Mesenchymal stem cell (in vitro differentiated cells and primary cell): ENCODE data around the gene S1PR4.

ENCODE experiments used
- DNase-seq: peaks from one replicate; pipeline ENCODE4 v3.0.0-alpha.2; 2013
- H2AFZ ChIP-seq: one replicate; pipeline ENCODE4 v1.6.1; 2013; ENCODE audit warnings: low read depth, mild to moderate bottlenecking, control low read depth, inconsistent platforms, low read length, moderate library complexity
- H2AK5ac ChIP-seq: 2 replicates; pipeline ENCODE4 v1.6.1; 2013; ENCODE audit warnings: low read length, moderate library complexity, mild to moderate bottlenecking, inconsistent platforms; ENCODE audit not compliant: severe bottlenecking
- H2BK120ac ChIP-seq: one replicate; pipeline ENCODE4 v1.6.1; 2013; ENCODE audit warnings: low read depth, mild to moderate bottlenecking, inconsistent platforms, low read length, moderate library complexity
- H2BK12ac ChIP-seq, 2 experiments: one replicate each; pipeline ENCODE4 v1.6.1; 2013; ENCODE audit warnings: inconsistent platforms in 2 of 2, low read length in 2 of 2, mild to moderate bottlenecking in 2 of 2, moderate library complexity in 2 of 2, control low read depth in 1 of 2
- H2BK15ac ChIP-seq: one replicate; pipeline ENCODE4 v1.6.1; 2013; ENCODE audit warnings: mild to moderate bottlenecking, low read depth, inconsistent platforms; ENCODE audit not compliant: poor library complexity, severe bottlenecking
- H2BK5ac ChIP-seq: 2 replicates; pipeline ENCODE4 v1.6.1; 2013; ENCODE audit warnings: low read depth, mild to moderate bottlenecking, low read length, control low read depth, inconsistent platforms; ENCODE audit not compliant: poor library complexity, severe bottlenecking
- H3K14ac ChIP-seq, 2 experiments: one replicate each; pipeline ENCODE4 v1.6.1; 2013; ENCODE audit warnings: inconsistent platforms in 2 of 2, low read length in 2 of 2, control low read depth in 1 of 2, mild to moderate bottlenecking in 1 of 2, moderate library complexity in 1 of 2
- H3K18ac ChIP-seq, 2 experiments: one replicate each; pipeline ENCODE4 v1.6.1; 2013; ENCODE audit warnings: inconsistent platforms in 2 of 2, low read length in 2 of 2, control low read depth in 1 of 2, low read depth in 1 of 2, mild to moderate bottlenecking in 1 of 2
- H3K23ac ChIP-seq, 2 experiments: one replicate each; pipeline ENCODE4 v1.6.1; 2013; ENCODE audit warnings: inconsistent platforms in 2 of 2, low read length in 2 of 2, mild to moderate bottlenecking in 2 of 2, moderate library complexity in 2 of 2, control low read depth in 1 of 2
- H3K27ac ChIP-seq: 2 replicates; pipeline ENCODE4 v1.5.1; 2013; ENCODE audit warnings: mild to moderate bottlenecking, moderate library complexity, low read length, control low read depth, inconsistent platforms; ENCODE audit not compliant: poor library complexity, severe bottlenecking
- H3K27me3 ChIP-seq, 2 experiments: 2 replicates each; pipeline versions ENCODE4 v1.6.1 to v1.7.0; 2013; ENCODE audit warnings: low read length in 2 of 2, mild to moderate bottlenecking in 2 of 2, moderate library complexity in 2 of 2, control low read depth in 1 of 2, inconsistent platforms in 1 of 2; ENCODE audit not compliant: control insufficient read depth in 1 of 2, insufficient read depth in 1 of 2
- H3K36me3 ChIP-seq, 2 experiments: 2 replicates each; pipeline versions ENCODE4 v1.6.1 to v1.7.0; 2013; ENCODE audit warnings: low read length in 2 of 2, control low read depth in 1 of 2, inconsistent platforms in 1 of 2, low read depth in 1 of 2, mild to moderate bottlenecking in 1 of 2; ENCODE audit not compliant: insufficient read depth in 2 of 2, control insufficient read depth in 1 of 2
- H3K4ac ChIP-seq, 2 experiments: one replicate each; pipeline ENCODE4 v1.6.1; 2013; ENCODE audit warnings: inconsistent platforms in 2 of 2, low read length in 2 of 2, mild to moderate bottlenecking in 2 of 2, moderate library complexity in 2 of 2, control low read depth in 1 of 2, low read depth in 1 of 2
- H3K4me1 ChIP-seq: 2 replicates; pipeline ENCODE4 v1.6.1; 2013; ENCODE audit warnings: low read depth, low read length, control low read depth; ENCODE audit not compliant: control insufficient read depth, insufficient read depth
- H3K4me2 ChIP-seq: 2 replicates; pipeline ENCODE4 v1.6.1; 2013; ENCODE audit warnings: low read length, mild to moderate bottlenecking, inconsistent platforms; ENCODE audit not compliant: poor library complexity, severe bottlenecking
- H3K4me3 ChIP-seq, 2 experiments: 2 replicates each; pipeline versions ENCODE4 v1.5.1 to v1.7.0; 2013; ENCODE audit warnings: low read length in 2 of 2, mild to moderate bottlenecking in 2 of 2, control low read depth in 1 of 2, low read depth in 1 of 2; ENCODE audit not compliant: insufficient read depth in 1 of 2
- H3K79me1 ChIP-seq: replicated peaks from 2 replicates; pipeline ENCODE4 v1.6.1; 2013; ENCODE audit warnings: mild to moderate bottlenecking, control low read depth, low read length, inconsistent platforms; ENCODE audit not compliant: poor library complexity, severe bottlenecking
- H3K9ac ChIP-seq: 2 replicates; pipeline ENCODE4 v1.7.0; 2013; ENCODE audit warnings: mild to moderate bottlenecking, low read length, moderate library complexity
- H3K9me3 ChIP-seq: 2 replicates; pipeline ENCODE4 v1.7.0; 2013; ENCODE audit warnings: mild to moderate bottlenecking, low read length; ENCODE audit not compliant: control insufficient read depth
- H4K8ac ChIP-seq: one replicate; pipeline ENCODE4 v1.6.1; 2013; ENCODE audit warnings: inconsistent platforms, mild to moderate bottlenecking, low read length, moderate library complexity
- H4K91ac ChIP-seq: one replicate; pipeline ENCODE4 v1.6.1; 2013; ENCODE audit warnings: mild to moderate bottlenecking, low read length, inconsistent platforms
- WGBS: methylation state at CpG from one replicate; pipeline ENCODE4 v1.1.7; 2013; ENCODE audit warnings: mixed read lengths; 5-methylcytosine and 5-hydroxymethylcytosine counted together

The S1PR4 gene

GRCh38 chr19:3210347-3211017 is 31.9 kb downstream of the S1PR4 start:
- H3K18ac ChIP-seq = no peak overlapping the region
- no peak overlapping the region for H2BK15ac ChIP-seq
- no peak overlapping the region for H2AK5ac ChIP-seq
- no peak overlapping the region for H3K4ac ChIP-seq
- H2BK5ac ChIP-seq = no peak overlapping the region
- H3K14ac ChIP-seq = no peak overlapping the region
- no peak overlapping the region for H3K27ac ChIP-seq
- 55% methylated on average over 20 of the region's 20 CpGs for WGBS
- no peak overlapping the region for H4K8ac ChIP-seq
- H2BK120ac ChIP-seq = no peak overlapping the region
- H2BK12ac ChIP-seq = no peak overlapping the region
- no peak overlapping the region for H3K4me3 ChIP-seq
- no peaks in the 10 kb centered on the region for H3K27me3 ChIP-seq
- no peak overlapping the region for H3K23ac ChIP-seq
- no peak overlapping the region for H3K9ac ChIP-seq
- peaks cover 4% of the 10 kb centered on the region for H3K4me1 ChIP-seq
- peaks cover 30 to 48% of the 10 kb centered on the region in 2 experiments for H3K36me3 ChIP-seq
- no peaks in the 10 kb centered on the region for H3K9me3 ChIP-seq
- H3K4me2 ChIP-seq = no peak overlapping the region
- peak; percentile 35 for DNase-seq
- peaks cover 3% of the 10 kb centered on the region for H3K79me1 ChIP-seq
- H2AFZ ChIP-seq = no peak overlapping the region
- peak overlapping the region; percentile 40 for H4K91ac ChIP-seq

- Histone ChIP-seq H2BK12ac (no peak overlapping the region), H3K14ac (no peak overlapping the region), H2AFZ (no peak overlapping the region), H3K4me1 (peaks cover 4% of the 10 kb centered on the region), H3K79me1 (peaks cover 3% of the 10 kb centered on the region), H4K91ac (peak overlapping the region; percentile 47), H2BK15ac (peak overlapping the region; percentile 81), H2BK5ac (no peak overlapping the region), H3K27ac (no peak overlapping the region), H3K4me3 (no peak overlapping the region), H2BK120ac (no peak overlapping the region), H3K9ac (no peak overlapping the region), H4K8ac (no peak overlapping the region), H3K27me3 (no peaks in the 10 kb centered on the region), H3K36me3 (peaks cover 26 to 41% of the 10 kb centered on the region in 2 experiments), H3K4ac (no peak overlapping the region), H3K23ac (no peak overlapping the region), H3K4me2 (no peak overlapping the region), H3K9me3 (no peaks in the 10 kb centered on the region), H2AK5ac (no peak overlapping the region), H3K18ac (no peak overlapping the region)
- DNase-seq = no peak
- 78% methylated on average over 12 of the region's 12 CpGs for WGBS
Observed at GRCh38 chr19:3211191-3211590, 32.6 kb downstream of the S1PR4 start.

GRCh38 chr19:3213159-3213558 is 34.6 kb downstream of the S1PR4 start:
- H4K8ac ChIP-seq = no peak overlapping the region
- no peak overlapping the region for H3K4me2 ChIP-seq
- H3K14ac ChIP-seq = no peak overlapping the region
- H2BK12ac ChIP-seq = no peak overlapping the region
- no peak for DNase-seq
- H3K36me3 ChIP-seq = peaks cover 7 to 23% of the 10 kb centered on the region in 2 experiments
- H3K4ac ChIP-seq = no peak overlapping the region
- H3K23ac ChIP-seq = no peak overlapping the region
- WGBS = 91% methylated on average over 7 of the region's 7 CpGs
- H2BK120ac ChIP-seq = no peak overlapping the region
- peaks cover 3% of the 10 kb centered on the region for H3K79me1 ChIP-seq
- H3K9me3 ChIP-seq = no peaks in the 10 kb centered on the region
- no peak overlapping the region for H3K9ac ChIP-seq
- H3K18ac ChIP-seq = no peak overlapping the region
- H4K91ac ChIP-seq = no peak overlapping the region
- H3K4me3 ChIP-seq = no peak overlapping the region
- H3K27ac ChIP-seq = no peak overlapping the region
- no peak overlapping the region for H2AK5ac ChIP-seq
- H3K4me1 ChIP-seq = peaks cover 4% of the 10 kb centered on the region
- no peak overlapping the region for H2BK15ac ChIP-seq
- no peak overlapping the region for H2BK5ac ChIP-seq
- H2AFZ ChIP-seq = no peak overlapping the region
- no peaks in the 10 kb centered on the region for H3K27me3 ChIP-seq

- no peak overlapping the region for H2BK5ac ChIP-seq
- no peak overlapping the region for H3K14ac ChIP-seq
- no peak overlapping the region for H3K18ac ChIP-seq
- 82% methylated on average over 5 of the region's 5 CpGs for WGBS
- H4K8ac ChIP-seq = no peak overlapping the region
- no peaks in the 10 kb centered on the region for H3K4me1 ChIP-seq
- no peak overlapping the region for H3K9ac ChIP-seq
- H2AFZ ChIP-seq = no peak overlapping the region
- no peak overlapping the region for H3K4me2 ChIP-seq
- no peak overlapping the region for H3K4me3 ChIP-seq
- no peak overlapping the region for H2BK15ac ChIP-seq
- no peaks in the 10 kb centered on the region for H3K9me3 ChIP-seq
- H2BK120ac ChIP-seq = no peak overlapping the region
- no peak overlapping the region for H2AK5ac ChIP-seq
- peaks cover 0 to 3% of the 10 kb centered on the region in 2 experiments for H3K36me3 ChIP-seq
- no peak overlapping the region for H2BK12ac ChIP-seq
- no peak overlapping the region for H3K4ac ChIP-seq
- no peak overlapping the region for H3K23ac ChIP-seq
- H3K27ac ChIP-seq = no peak overlapping the region
- no peaks in the 10 kb centered on the region for H3K79me1 ChIP-seq
- H3K27me3 ChIP-seq = peaks cover 3 to 4% of the 10 kb centered on the region in 2 experiments
- no peak for DNase-seq
- no peak overlapping the region for H4K91ac ChIP-seq
Observed at GRCh38 chr19:3216874-3217273, 38.3 kb downstream of the S1PR4 start.
